LNCAP (cell line): Measurements from ENCODE around the gene ZNF398.

Experiments
- TF ChIP-seq, protein P1 (sequence below): fragments of 450-650 bp; IDR thresholded peaks from 2 replicates; pipeline ENCODE4 v1.5.1; 2017; ENCODE audit warnings: mild to moderate bottlenecking

The ZNF398 gene

DNA sequence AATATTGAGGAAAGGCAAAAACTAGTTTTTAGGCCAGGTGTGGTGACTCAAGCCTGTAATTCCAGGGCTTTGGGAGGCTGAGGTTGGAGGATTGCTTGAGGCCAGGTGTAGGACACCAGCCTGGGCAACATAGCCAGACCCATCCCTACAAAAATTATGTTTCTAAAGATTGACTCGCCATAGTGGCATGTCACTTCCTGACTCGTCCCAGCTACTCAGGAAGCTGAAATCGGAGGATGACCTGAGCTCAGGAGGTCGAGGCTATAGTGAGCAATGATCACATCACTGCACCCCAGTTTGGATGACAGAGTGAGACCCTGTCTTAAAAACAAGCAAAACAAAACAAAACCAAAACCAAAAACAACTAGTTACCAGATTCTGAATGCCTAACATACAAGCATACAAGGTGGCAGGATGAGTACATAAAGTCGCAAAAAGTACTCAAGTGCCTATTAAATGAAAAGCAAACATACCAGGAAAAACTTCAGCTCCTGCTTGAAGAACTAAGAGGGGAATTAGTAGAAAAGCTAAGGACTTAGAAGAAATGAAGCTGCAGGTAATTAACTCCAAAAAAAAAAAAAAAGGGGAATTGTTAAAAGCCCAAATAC, 14.1 kb downstream of the ZNF398 start:
- TF ChIP-seq, protein P1, sequence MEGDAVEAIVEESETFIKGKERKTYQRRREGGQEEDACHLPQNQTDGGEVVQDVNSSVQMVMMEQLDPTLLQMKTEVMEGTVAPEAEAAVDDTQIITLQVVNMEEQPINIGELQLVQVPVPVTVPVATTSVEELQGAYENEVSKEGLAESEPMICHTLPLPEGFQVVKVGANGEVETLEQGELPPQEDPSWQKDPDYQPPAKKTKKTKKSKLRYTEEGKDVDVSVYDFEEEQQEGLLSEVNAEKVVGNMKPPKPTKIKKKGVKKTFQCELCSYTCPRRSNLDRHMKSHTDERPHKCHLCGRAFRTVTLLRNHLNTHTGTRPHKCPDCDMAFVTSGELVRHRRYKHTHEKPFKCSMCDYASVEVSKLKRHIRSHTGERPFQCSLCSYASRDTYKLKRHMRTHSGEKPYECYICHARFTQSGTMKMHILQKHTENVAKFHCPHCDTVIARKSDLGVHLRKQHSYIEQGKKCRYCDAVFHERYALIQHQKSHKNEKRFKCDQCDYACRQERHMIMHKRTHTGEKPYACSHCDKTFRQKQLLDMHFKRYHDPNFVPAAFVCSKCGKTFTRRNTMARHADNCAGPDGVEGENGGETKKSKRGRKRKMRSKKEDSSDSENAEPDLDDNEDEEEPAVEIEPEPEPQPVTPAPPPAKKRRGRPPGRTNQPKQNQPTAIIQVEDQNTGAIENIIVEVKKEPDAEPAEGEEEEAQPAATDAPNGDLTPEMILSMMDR = no peak

DNA sequence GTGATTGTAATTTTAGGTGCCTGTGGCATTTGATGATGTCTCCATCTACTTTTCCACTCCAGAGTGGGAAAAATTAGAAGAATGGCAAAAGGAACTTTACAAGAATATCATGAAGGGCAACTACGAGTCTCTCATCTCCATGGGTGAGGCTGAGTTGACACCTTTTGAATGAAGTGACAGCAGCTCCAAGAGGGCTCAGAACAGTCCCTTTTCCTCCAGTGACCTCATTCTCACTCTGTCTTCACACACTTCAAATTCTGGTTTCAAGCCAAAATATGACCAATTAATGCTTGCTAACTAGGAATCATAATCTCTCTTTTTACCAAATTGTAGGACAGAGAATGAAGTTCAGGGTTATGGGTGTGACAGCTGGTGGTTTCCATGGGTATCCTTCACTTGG, 18.9 kb downstream of the ZNF398 start:
- TF ChIP-seq, protein P1 = no peak

DNA sequence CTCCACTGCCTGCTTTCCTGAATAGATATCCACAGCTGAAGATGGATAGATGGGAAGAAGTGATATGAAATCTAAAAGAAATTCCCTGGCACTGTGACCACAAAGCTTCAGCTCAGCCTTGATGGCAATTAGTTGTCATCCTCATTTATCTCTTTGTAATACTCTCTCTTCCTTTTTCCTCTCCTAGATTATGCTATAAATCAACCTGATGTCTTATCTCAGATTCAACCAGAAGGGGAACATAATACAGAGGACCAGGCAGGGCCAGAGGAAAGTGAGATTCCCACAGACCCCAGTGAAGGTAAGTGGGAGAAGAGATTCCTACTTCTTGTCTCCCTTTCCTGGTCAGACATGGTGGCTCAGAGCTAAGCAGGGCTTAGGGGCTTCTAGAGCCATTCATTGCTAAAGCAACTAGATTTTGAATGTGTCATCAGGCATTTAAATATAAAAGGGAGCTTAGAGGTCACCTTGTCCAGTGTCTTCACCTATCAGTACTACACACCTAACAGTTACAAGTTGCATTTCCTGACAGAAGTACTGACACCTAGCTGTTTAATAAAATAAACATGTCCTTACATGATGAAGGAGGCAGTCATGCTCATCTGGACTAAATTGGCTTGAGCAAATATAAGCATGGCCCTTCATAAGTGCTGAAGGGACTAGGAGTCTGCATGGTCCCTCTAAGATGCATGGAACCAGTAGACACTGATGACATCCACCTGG, 19.5 kb downstream of the ZNF398 start:
- TF ChIP-seq, protein P1 = no peak

DNA sequence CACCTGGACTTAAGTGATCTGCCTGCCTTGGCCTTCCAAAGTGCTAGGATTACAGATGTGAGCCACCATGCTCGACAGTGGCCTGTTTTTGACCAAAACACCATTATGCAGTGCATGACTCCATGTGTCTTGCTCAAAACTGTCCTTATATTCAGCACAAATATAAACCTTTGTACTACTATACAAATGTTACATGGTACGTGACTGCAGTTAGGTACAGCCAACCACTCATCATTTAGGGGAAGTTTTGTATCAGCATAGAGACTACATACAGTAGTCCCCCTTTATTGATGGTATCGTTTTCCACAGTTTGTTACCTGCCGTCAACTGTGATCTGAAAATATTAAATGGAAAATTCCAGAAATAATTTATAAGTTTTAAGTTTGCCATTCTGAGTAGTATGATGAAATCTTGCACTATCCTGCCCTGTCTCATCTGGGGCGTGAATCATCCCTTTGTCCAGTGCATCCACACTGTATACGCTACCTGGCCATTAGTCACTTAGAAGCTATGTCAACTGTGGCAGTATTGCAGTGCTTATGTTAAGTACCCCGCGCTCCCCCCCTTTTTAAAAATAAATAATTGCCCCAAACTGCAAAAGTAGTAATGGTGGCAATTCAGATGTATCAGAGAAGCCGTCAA, 24.8 kb downstream of the ZNF398 start:
- TF ChIP-seq, protein P1 = no peak

DNA sequence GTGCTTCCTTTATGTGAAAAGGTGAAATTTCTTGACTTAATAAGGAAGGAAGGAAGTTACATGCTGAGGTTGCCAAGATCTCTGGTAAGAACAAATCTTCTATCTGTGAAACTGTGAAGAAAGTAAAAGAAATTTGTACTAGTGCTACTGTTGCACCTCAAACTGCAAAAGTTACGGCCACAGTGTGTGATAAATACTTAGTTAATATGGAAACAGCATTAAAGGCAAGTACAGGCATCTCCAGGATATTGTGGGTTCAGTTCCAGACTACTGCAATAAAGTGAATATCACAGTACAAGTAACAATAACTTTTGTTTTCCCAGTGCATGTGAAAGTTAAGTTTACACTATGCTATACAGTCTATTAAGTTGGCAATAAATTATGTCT, 25.3 kb downstream of the ZNF398 start:
- TF ChIP-seq, protein P1 = no peak

DNA sequence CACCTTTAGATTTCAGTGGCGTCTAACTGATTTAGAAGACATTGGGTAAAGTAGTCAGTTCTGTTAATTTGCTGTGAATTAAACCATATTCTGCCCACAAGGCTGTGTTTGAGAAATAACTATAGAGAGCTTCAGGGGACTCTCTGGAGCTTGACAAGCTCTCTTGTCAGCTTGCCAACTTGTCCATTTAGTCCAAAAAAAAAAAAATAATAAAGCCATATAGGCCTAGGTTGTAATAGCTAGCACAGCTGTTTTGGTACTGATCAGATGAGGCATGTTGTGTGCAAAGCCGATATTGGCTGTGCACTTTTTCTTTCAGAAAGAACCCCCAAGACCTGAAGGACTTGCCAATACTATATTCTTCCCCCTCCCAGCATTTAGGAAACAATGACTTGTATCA, 27.9 kb downstream of the ZNF398 start:
- TF ChIP-seq, protein P1 = no peak

DNA sequence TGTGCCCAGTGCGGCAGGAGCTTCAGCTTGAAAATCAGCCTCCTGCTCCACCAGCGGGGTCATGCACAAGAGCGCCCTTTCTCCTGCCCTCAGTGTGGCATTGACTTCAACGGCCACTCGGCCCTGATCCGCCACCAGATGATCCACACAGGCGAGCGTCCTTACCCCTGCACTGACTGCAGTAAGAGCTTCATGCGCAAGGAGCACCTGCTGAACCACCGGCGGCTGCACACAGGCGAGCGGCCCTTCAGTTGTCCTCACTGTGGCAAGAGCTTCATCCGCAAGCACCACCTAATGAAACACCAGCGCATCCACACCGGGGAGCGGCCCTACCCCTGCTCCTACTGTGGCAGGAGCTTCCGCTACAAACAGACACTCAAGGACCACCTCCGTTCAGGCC, 32.0 kb downstream of the ZNF398 start:
- TF ChIP-seq, protein P1 = no peak
